Spinal cord (tissue), 10 donors: ENCODE data around the gene RAD51B. TPM values are rescaled to one million over a fixed set of nuclear protein-coding genes. Genes with fewer than 3 reads are reported as not detected.

Experiments used
- DNase-seq, 6 donors: peaks; one replicate each; pipeline versions ENCODE4 v3.0.0 to v3.0.0-alpha.2; 2013 to 2015; ENCODE audit warnings: low spot score in 6 of 6, low read depth in 4 of 6
- H3K27ac ChIP-seq: one replicate; pipeline ENCODE4 v1.5.1; 2013; ENCODE audit warnings: low read depth, low read length, control low read depth
- H3K27me3 ChIP-seq: one replicate; pipeline ENCODE4 v1.6.1; 2013; ENCODE audit warnings: low read length; ENCODE audit not compliant: control insufficient read depth, insufficient read depth
- H3K36me3 ChIP-seq: one replicate; pipeline ENCODE4 v1.6.1; 2013; ENCODE audit warnings: low read length; ENCODE audit not compliant: control insufficient read depth, insufficient read depth
- H3K4me1 ChIP-seq: one replicate; pipeline ENCODE4 v1.6.1; 2013; ENCODE audit warnings: low read length; ENCODE audit not compliant: control insufficient read depth, insufficient read depth
- H3K4me3 ChIP-seq: one replicate; pipeline ENCODE4 v1.5.1; 2013; ENCODE audit warnings: low read depth, low read length, control low read depth
- H3K9me3 ChIP-seq: one replicate; pipeline ENCODE4 v1.6.1; 2013; ENCODE audit warnings: low read length; ENCODE audit not compliant: control insufficient read depth, insufficient read depth
- WGBS: methylation state at CpG from one replicate; pipeline ENCODE4 v1.1.5; 2013; ENCODE audit warnings: missing lambda C conversion rate; ENCODE audit not compliant: insufficient coverage; 5-methylcytosine and 5-hydroxymethylcytosine counted together
- polyA plus RNA-seq, 2 donors: library from polyadenylated mRNA; unstranded; fragments of 120-200 nt; gene quantifications; one replicate each; pipeline ENCODE4 v1.2.1, GENCODE V29; 2013; ENCODE audit not compliant: insufficient read length in 2 of 2
- total RNA-seq, 2 donors: library from RNA; depleted of rRNA in 1 of 2; stranded (reverse); fragments of 120-200 nt in 1 of 2; fragments of >200 nt in 1 of 2; gene quantifications; one replicate each; pipeline versions ENCODE4 v1.2.3 to v1.2.4, GENCODE V29; 2013 to 2014
- donor health status: healthy.

RAD51B gene
- total and polyA plus RNA-seq, 4 donors: 5.7 to 28.9 (median 14.4) TPM

DNA sequence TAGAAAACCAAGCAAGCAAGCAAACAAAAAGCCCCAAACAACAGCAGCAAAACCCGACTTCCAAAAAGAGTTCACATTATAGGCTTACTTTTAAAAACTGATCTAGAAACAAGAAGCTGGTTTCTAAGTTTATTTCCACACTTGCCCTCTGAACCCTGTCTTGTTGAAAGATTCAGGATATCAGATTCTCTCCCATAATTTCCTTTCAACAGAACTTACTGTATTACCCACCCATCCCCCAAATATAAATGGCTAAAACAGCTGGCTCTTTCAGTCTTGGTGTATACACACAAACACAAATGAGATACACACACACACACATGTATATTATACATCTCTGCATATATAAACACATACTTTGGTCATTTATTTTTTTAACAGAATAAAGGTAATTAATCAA, 512.4 kb downstream of the RAD51B start:
- H3K9me3 ChIP-seq: no peaks in the 10 kb centered on the region
- no peaks in the 10 kb centered on the region for H3K4me1 ChIP-seq
- no peaks in the 10 kb centered on the region for H3K36me3 ChIP-seq
- peak overlapping the region; percentile 12 for H3K27ac ChIP-seq
- no CpG with 5 or more reads among the region's 1 CpG for WGBS
- no peak for DNase-seq
- no peak overlapping the region for H3K4me3 ChIP-seq
- H3K27me3 ChIP-seq: no peaks in the 10 kb centered on the region

DNA sequence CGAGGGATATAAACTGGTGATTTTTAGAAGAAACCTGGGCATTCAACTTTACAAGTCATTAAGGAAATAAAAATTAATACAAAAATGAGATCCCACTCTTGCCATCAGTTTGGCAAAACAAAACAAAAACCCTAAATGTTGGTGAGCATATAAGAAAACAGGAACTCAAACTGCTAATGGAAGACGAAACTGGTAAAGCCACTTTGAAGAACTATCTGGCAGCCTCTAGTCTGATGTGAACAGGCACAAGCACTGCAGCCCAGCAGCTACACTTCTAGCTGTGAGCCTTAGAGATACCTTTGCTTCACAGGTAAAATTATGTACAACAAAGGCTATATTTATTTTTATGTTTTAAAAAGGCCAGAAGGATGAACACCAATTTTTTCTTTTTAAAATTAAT, 513.7 kb downstream of the RAD51B start:
- Histone ChIP-seq H3K4me3 (no peak overlapping the region), H3K4me1 (no peaks in the 10 kb centered on the region)

GRCh38 chr14:68335312-68335711, 515.7 kb downstream of the RAD51B start:
- Histone ChIP-seq H3K9me3 (no peaks in the 10 kb centered on the region), H3K27ac (no peak overlapping the region), H3K27me3 (no peaks in the 10 kb centered on the region), H3K4me1 (no peaks in the 10 kb centered on the region), H3K4me3 (no peak overlapping the region), H3K36me3 (no peaks in the 10 kb centered on the region)
- DNase-seq: no peak

More for the DNA sequence above, 513.7 kb downstream of the RAD51B start:
- 86% methylated on average over 1 of the region's 2 CpGs for WGBS
- H3K27ac ChIP-seq: no peak overlapping the region
- H3K9me3 ChIP-seq: no peaks in the 10 kb centered on the region
- H3K27me3 ChIP-seq: no peaks in the 10 kb centered on the region
- H3K36me3 ChIP-seq: no peaks in the 10 kb centered on the region
- no peak for DNase-seq

DNA sequence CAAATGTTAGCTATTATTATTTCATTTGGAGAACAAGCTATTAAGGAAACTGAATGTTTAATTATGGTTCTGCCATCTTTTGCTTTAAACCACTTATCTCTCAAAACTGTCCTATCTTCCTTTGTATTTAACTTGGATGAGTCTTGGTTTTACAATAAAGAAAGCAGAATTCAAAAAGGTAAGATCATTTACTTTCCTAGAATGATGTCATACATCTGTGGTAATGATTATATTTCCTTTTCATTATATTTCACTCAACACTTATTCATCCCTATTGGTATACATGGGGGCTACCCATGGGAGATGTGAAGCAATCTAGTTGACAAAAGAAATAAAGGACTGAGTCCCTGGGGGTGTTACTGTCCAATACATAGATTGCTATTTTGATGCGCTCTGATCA, 516.6 kb downstream of the RAD51B start:
- Histone ChIP-seq H3K27me3 (no peaks in the 10 kb centered on the region), H3K9me3 (no peaks in the 10 kb centered on the region), H3K4me1 (no peaks in the 10 kb centered on the region), H3K27ac (no peak overlapping the region), H3K36me3 (no peaks in the 10 kb centered on the region), H3K4me3 (no peak overlapping the region)
- WGBS: no CpG with 5 or more reads among the region's 1 CpG
- no peak for DNase-seq

DNA sequence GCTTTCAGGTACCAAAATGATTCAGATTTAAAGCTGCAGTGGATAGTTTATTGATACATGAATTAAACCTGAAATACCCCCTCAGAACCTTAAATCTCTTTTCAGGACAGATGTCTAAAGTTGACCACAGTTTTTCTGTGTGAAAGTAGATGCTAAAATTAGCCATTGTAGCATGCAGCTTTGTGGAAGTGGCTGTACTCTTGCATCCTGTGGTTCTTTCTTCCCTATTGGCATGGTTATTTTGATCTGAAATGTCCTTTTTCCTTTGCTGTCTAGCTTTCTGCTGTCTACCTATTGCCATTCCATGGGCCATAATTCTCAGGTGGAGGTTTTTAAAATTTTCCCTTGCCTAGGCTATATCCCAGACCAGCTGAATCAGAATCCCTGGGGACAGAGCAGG, 517.7 kb downstream of the RAD51B start:
- H3K36me3 ChIP-seq: no peaks in the 10 kb centered on the region
- H3K4me1 ChIP-seq: no peaks in the 10 kb centered on the region
- no peak overlapping the region for H3K27ac ChIP-seq
- no peak for DNase-seq
- H3K27me3 ChIP-seq: no peaks in the 10 kb centered on the region
- no peak overlapping the region for H3K4me3 ChIP-seq
- H3K9me3 ChIP-seq: no peaks in the 10 kb centered on the region

DNA sequence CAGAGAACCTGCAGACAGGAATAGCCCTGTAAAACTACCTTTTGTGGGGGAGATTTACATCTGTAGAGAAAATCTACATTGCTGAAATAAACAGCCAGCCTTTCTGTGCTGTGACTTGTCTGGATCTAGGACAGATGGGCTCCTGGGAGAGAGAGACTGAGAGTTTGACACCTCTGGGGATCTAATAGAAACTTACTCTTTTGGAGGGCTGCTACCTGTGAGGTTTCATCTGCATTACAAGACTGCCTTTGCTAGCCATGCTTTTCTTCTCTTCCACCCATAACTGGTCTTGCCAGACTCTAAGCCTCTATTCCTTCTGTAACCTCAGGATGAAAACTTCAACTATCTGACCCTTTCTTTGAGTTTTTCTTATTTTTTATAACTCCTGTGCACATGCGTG, 520.7 kb downstream of the RAD51B start:
- no peak for DNase-seq
- Histone ChIP-seq H3K27ac (no peak overlapping the region), H3K9me3 (no peaks in the 10 kb centered on the region), H3K4me1 (peaks cover 6% of the 10 kb centered on the region), H3K27me3 (no peaks in the 10 kb centered on the region), H3K36me3 (no peaks in the 10 kb centered on the region), H3K4me3 (no peak overlapping the region)
- WGBS: no CpG with 5 or more reads among the region's 1 CpG

- H3K4me3 ChIP-seq: no peak overlapping the region
- 100% methylated on average over 1 of the region's 4 CpGs for WGBS
- DNase-seq: no peak
- no peak overlapping the region for H3K27ac ChIP-seq
- H3K36me3 ChIP-seq: no peaks in the 10 kb centered on the region
- H3K9me3 ChIP-seq: no peaks in the 10 kb centered on the region
- peaks cover 11% of the 10 kb centered on the region for H3K4me1 ChIP-seq
- no peaks in the 10 kb centered on the region for H3K27me3 ChIP-seq
These were observed 522.0 kb downstream of the RAD51B start for GRCh38 chr14:68341411-68342212.

- Histone ChIP-seq H3K4me1 (peaks cover 16% of the 10 kb centered on the region), H3K27me3 (no peaks in the 10 kb centered on the region), H3K27ac (no peak overlapping the region), H3K9me3 (no peaks in the 10 kb centered on the region), H3K4me3 (no peak overlapping the region), H3K36me3 (no peaks in the 10 kb centered on the region)
- DNase-seq: no peak
- no CpG with 5 or more reads among the region's 3 CpGs for WGBS
These were observed 522.7 kb downstream of the RAD51B start for GRCh38 chr14:68342216-68342763.

DNA sequence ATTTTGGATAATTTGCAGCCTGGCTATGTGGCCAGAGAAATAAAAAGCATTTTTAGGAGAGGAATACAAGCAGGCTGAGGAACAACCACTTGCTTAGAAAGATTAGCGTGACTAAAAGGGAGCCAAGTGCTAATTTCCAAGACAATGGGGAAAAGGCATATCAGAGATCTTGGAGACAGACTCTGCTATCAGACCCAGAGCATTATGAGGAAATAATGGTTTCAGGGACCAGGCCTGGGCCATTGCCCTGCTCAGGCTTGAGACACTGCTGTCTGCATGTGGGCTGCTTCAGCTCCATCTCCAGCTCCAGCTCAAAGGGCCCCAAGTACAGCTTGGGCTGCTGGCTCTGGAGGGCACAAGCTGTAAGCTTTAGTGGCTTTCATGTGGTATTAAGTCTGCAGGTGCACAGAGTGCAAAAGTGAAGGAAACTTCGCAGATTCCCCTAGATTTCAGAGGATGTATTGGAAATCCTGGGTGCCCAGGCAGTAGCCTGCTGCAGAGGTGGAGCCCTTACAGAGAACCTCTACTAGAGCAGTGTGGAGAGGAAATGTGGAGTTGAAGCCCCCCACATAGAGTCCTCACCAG, 524.0 kb downstream of the RAD51B start:
- H3K27me3 ChIP-seq: no peaks in the 10 kb centered on the region
- no peak overlapping the region for H3K27ac ChIP-seq
- H3K4me1 ChIP-seq: peaks cover 18% of the 10 kb centered on the region
- no peaks in the 10 kb centered on the region for H3K9me3 ChIP-seq
- WGBS: 96% methylated on average over 2 of the region's 2 CpGs
- DNase-seq: no peak
- H3K4me3 ChIP-seq: no peak overlapping the region
- H3K36me3 ChIP-seq: no peaks in the 10 kb centered on the region

DNA sequence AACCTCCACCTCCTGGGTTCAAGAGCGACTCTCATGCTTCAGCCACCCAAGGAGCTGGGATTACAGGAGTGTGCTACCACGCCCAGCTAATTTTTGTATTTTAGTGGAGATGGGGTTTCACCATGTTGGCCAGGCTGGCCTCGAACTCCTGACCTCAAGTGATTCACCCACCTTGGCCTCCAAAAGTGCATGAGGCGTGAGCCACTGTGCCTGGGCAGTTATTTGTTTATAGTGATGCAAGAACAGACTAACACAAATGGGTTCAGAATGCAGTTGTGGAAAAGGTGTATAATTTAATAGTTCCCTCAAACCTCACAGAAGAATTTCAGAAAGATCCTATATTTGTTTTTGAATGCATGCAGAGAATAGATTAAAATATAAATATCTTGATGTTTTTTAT, 526.2 kb downstream of the RAD51B start:
- peaks cover 18% of the 10 kb centered on the region for H3K4me1 ChIP-seq
- no peaks in the 10 kb centered on the region for H3K27me3 ChIP-seq
- no peaks in the 10 kb centered on the region for H3K9me3 ChIP-seq
- DNase-seq: no peak
- H3K27ac ChIP-seq: peak overlapping the region; percentile 85
- WGBS: 94% methylated on average over 3 of the region's 4 CpGs
- H3K4me3 ChIP-seq: no peak overlapping the region
- H3K36me3 ChIP-seq: no peaks in the 10 kb centered on the region
